ENCODE data around the gene GATA2. TPM values are rescaled to one million over a fixed set of nuclear protein-coding genes. Genes with fewer than 3 reads are reported as not detected.

The GATA2 gene
- total RNA-seq, 1 donor from 2014 or later: 60.4 TPM

GRCh38 chr3:128452120-128452519, 40.9 kb downstream of the GATA2 start:
- Mint-ChIP-seq H3K9me3 (peaks cover 2% of the 10 kb centered on the region), H3K4me3 (no peak overlapping the region), H3K4me1 (peaks cover 16% of the 10 kb centered on the region), H3K36me3 (no peaks in the 10 kb centered on the region), H3K27ac (no peak overlapping the region), H3K27me3 (ENCODE audit: low read depth) (peaks cover 2% of the 10 kb centered on the region)
- TF ChIP-seq, protein P1, sequence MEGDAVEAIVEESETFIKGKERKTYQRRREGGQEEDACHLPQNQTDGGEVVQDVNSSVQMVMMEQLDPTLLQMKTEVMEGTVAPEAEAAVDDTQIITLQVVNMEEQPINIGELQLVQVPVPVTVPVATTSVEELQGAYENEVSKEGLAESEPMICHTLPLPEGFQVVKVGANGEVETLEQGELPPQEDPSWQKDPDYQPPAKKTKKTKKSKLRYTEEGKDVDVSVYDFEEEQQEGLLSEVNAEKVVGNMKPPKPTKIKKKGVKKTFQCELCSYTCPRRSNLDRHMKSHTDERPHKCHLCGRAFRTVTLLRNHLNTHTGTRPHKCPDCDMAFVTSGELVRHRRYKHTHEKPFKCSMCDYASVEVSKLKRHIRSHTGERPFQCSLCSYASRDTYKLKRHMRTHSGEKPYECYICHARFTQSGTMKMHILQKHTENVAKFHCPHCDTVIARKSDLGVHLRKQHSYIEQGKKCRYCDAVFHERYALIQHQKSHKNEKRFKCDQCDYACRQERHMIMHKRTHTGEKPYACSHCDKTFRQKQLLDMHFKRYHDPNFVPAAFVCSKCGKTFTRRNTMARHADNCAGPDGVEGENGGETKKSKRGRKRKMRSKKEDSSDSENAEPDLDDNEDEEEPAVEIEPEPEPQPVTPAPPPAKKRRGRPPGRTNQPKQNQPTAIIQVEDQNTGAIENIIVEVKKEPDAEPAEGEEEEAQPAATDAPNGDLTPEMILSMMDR (IDR thresholded peaks at IDR 0.05; ENCODE audit: unreplicated experiment): no peak
- DNase-seq (ENCODE audit: low spot score in 2 of 2, unreplicated experiment in 2 of 2): no peak

- Mint-ChIP-seq H3K4me1 (peaks cover 5% of the 10 kb centered on the region), H3K27me3 (ENCODE audit: low read depth) (no peaks in the 10 kb centered on the region), H3K36me3 (no peaks in the 10 kb centered on the region), H3K9me3 (peaks cover 13% of the 10 kb centered on the region), H3K4me3 (no peak overlapping the region), H3K27ac (no peak overlapping the region)
- no peak for DNase-seq (ENCODE audit: low spot score in 2 of 2, unreplicated experiment in 2 of 2)
- TF ChIP-seq, protein P1 (IDR thresholded peaks at IDR 0.05; ENCODE audit: unreplicated experiment): no peak
These were observed 43.8 kb downstream of the GATA2 start for GRCh38 chr3:128449111-128449638.

DNA sequence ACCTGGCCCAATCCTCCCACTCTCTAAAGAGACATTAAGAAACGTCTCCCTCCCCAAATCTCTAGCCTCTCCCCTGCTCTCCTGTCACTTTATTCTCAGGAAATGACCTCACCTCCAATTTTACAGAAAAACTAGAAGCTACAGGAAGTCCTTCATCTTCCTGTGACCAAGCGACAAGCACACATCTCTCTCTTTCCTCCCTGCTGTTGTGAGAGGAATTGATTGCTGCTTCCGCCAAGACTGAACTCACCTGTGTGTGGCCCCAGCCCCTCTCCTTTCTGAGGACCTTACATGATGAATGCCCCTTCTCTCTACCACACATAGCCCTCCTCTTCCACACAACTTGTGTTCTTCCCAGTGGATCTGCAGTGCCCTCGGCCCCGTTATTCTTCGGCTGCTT, 44.5 kb downstream of the GATA2 start:
- no peaks in the 10 kb centered on the region for H3K36me3 Mint-ChIP-seq
- peaks cover 5% of the 10 kb centered on the region for H3K4me1 Mint-ChIP-seq
- H3K4me3 Mint-ChIP-seq: no peak overlapping the region
- TF ChIP-seq, protein P1 (IDR thresholded peaks at IDR 0.05; ENCODE audit: unreplicated experiment): no peak
- no peaks in the 10 kb centered on the region for H3K27me3 Mint-ChIP-seq (ENCODE audit: low read depth)
- DNase-seq (ENCODE audit: low spot score in 2 of 2, unreplicated experiment in 2 of 2): no peak
- no peak overlapping the region for H3K27ac Mint-ChIP-seq
- peaks cover 13% of the 10 kb centered on the region for H3K9me3 Mint-ChIP-seq

DNA sequence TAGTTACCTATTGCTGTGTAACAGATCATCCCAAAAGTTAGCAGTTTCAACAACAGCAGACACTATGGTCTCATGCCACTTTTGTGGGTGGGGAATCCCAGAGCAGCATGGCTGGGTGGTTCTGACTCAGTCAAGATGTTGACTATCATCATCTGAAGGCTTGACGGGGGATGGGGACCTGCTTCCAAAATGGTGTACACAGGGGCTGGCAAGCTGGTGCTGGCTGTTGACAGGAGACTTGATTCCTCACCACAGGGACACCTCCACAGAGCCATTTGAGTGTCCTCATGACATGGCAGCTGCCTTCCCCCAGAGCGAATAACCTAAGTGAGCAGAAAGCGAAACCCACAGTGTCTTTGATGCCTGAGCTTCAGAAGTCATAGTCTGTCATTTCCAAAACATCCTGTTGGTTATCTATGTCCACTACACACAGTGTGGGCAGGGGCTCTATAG, 45.4 kb downstream of the GATA2 start:
- Mint-ChIP-seq H3K9me3 (peaks cover 13% of the 10 kb centered on the region), H3K27ac (no peak overlapping the region), H3K4me3 (no peak overlapping the region), H3K4me1 (peaks cover 5% of the 10 kb centered on the region), H3K36me3 (no peaks in the 10 kb centered on the region), H3K27me3 (ENCODE audit: low read depth) (no peaks in the 10 kb centered on the region)
- no peak for DNase-seq (ENCODE audit: low spot score in 2 of 2, unreplicated experiment in 2 of 2)
- TF ChIP-seq, protein P1 (IDR thresholded peaks at IDR 0.05; ENCODE audit: unreplicated experiment): no peak

- Mint-ChIP-seq H3K4me1 (peaks cover 5% of the 10 kb centered on the region), H3K36me3 (no peaks in the 10 kb centered on the region), H3K9me3 (peaks cover 13% of the 10 kb centered on the region), H3K4me3 (no peak overlapping the region), H3K27ac (no peak overlapping the region), H3K27me3 (ENCODE audit: low read depth) (no peaks in the 10 kb centered on the region)
- DNase-seq (ENCODE audit: low spot score in 2 of 2, unreplicated experiment in 2 of 2): no peak
- TF ChIP-seq, protein P1 (IDR thresholded peaks at IDR 0.05; ENCODE audit: unreplicated experiment): no peak
These were observed 46.2 kb downstream of the GATA2 start for GRCh38 chr3:128446821-128447220.

DNA sequence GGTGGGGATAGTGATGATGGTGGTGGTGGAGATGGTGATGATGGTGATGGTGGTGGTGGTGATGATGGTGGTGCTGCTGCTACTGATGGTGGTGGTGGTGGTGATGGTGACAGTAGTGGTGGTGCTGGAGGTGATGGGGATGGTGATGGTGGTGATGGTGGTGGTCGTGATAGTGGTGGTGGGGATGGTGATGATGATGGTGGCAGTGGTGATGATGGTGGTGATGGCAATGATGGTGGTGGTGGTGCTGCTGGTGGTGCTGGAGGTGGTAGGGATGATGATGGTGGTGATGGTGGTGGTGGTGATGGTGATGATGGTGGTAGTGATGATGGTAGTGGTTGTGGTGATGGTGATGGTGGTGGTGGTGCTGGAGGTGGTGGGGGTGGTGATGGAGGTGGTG, 47.6 kb downstream of the GATA2 start:
- no peak for DNase-seq (ENCODE audit: low spot score in 2 of 2, unreplicated experiment in 2 of 2)
- Mint-ChIP-seq H3K36me3 (no peaks in the 10 kb centered on the region), H3K4me1 (peaks cover 5% of the 10 kb centered on the region), H3K27ac (no peak overlapping the region), H3K4me3 (no peak overlapping the region), H3K9me3 (peaks cover 13% of the 10 kb centered on the region), H3K27me3 (ENCODE audit: low read depth) (no peaks in the 10 kb centered on the region)
- TF ChIP-seq, protein P1 (IDR thresholded peaks at IDR 0.05; ENCODE audit: unreplicated experiment): no peak

Measured in mesothelial cell of epicardium (in vitro differentiated cells).